Heart left ventricle (tissue), 13 donors: ENCODE data around the gene STUB1.

Source experiments
- CTCF ChIP-seq, 12 donors: fragments of 200-600 bp; sonication (generic) in 4 of 12; IDR thresholded peaks; one replicate each; pipeline versions ENCODE4 v1.5.0 to v1.8.0; 2018 to 2022; ENCODE audit warnings: antibody characterized with exemption in 12 of 12, mild to moderate bottlenecking in 5 of 12
- POLR2A ChIP-seq, 2 donors: fragments of 450-650 bp; IDR thresholded peaks; one replicate each; pipeline ENCODE4 v1.6.1; 2017; ENCODE audit warnings: antibody characterized with exemption in 2 of 2, mild to moderate bottlenecking in 2 of 2, moderate library complexity in 2 of 2
- donor health status: ischemic (EF 13 %, LVEDD 7.1; RV severe dilation, severe dysfunction).
- donor health status: DM: no; HTN: yes; CAD: no.
- donor health status: DM: no; HTN: no; CAD: no.
- donor health status: ischemic (EF 25% LVEDD 6.9; RV normal size, moderate dysfunction).
- donor health status: ischemic (EF 25% LVEDD 5.7; RV mildly dilated, moderate dysfunction).
- donor health status: ischemic (EF 35%, LVEDD 5.7; RV mildly dilated, moderate dysfunction).
- donor health status: nonischemic (EF 11% LVEDD 7.7; RV severe dilation, severe dysfunction).
- donor health status: DM: yes; HTN: yes; CAD: no.
- donor health status: PGD.
- donor health status: ischemic (EF 29% LVEDD 5.4; RV normal size, mild dysfunction).
- donor health status: nonischemic (EF 23%, LVEDD 6.1; RV moderate dilation, normal function).

- TF ChIP-seq POLR2A (IDR thresholded peaks at IDR 0.05) (no peak), CTCF (IDR thresholded peaks at IDR 0.05) (no peak)
Observed at GRCh38 chr16:652454-653305, 27.5 kb upstream of the STUB1 start.
